HepG2 (cell line): ENCODE measurements around the gene FAF2. TPM values are rescaled to one million over a fixed set of nuclear protein-coding genes. Genes with fewer than 3 reads are reported as not detected.
A peak's percentile ranks its signal among the peaks of the same experiment; 100 is the strongest.

Experiments
- ATAD3A ChIP-seq: sonication (generic); formaldehyde crosslinking; IDR thresholded peaks from 2 replicates; pipeline ENCODE4 v1.4.0; 2020; ENCODE audit warnings: missing genetic modification reagents
- GATAD1 ChIP-seq: IDR thresholded peaks from 2 replicates; pipeline ENCODE4 v1.6.1; 2016; ENCODE audit warnings: missing genetic modification reagents, missing compliant biosample characterization
- GATAD2A ChIP-seq: IDR thresholded peaks from 2 replicates; pipeline ENCODE4 v1.6.1; 2016
- HNF4G ChIP-seq, 2 experiments: sonication (generic) in 1 of 2; formaldehyde crosslinking in 1 of 2; IDR thresholded peaks; 2 replicates each; pipeline versions ENCODE4 v1.4.0 to v1.6.1; 2011 to 2020; ENCODE audit warnings: borderline replicate concordance in 2 of 2, low read depth in 2 of 2, mild to moderate bottlenecking in 2 of 2, low read length in 1 of 2, missing genetic modification reagents in 1 of 2, moderate library complexity in 1 of 2
- HOXA5 ChIP-seq: sonication (generic); formaldehyde crosslinking; IDR thresholded peaks from 2 replicates; pipeline ENCODE4 v1.4.0; 2020; ENCODE audit warnings: missing genetic modification reagents
- NFE2L2 ChIP-seq: fragments of 150-350 bp; IDR thresholded peaks from 2 replicates; pipeline ENCODE4 v1.6.1; 2014; ENCODE audit warnings: low read length
- PAWR ChIP-seq: sonication (generic); formaldehyde crosslinking; IDR thresholded peaks from 2 replicates; pipeline ENCODE4 v1.4.0; 2020; ENCODE audit warnings: missing genetic modification reagents, mild to moderate bottlenecking, borderline replicate concordance
- PITX1 ChIP-seq: sonication (generic); formaldehyde crosslinking; IDR thresholded peaks from 2 replicates; pipeline ENCODE4 v1.5.1; 2020; ENCODE audit warnings: mild to moderate bottlenecking, missing genetic modification reagents
- RXRA ChIP-seq: sonication (generic); formaldehyde crosslinking; IDR thresholded peaks from 2 replicates; pipeline ENCODE4 v1.5.1; 2020; ENCODE audit warnings: missing genetic modification reagents
- SRSF1 ChIP-seq: fragments of 200-400 bp; formaldehyde crosslinking; optimal IDR thresholded peaks from 2 replicates; pipeline ENCODE3; 2017; ENCODE audit warnings: mild to moderate bottlenecking, low read depth, low read length, moderate library complexity
- ZC3H4 ChIP-seq: sonication (generic); formaldehyde crosslinking; IDR thresholded peaks from 2 replicates; pipeline ENCODE4 v1.4.0; 2020; ENCODE audit warnings: missing genetic modification reagents, borderline replicate concordance
- ZFP36L2 ChIP-seq: sonication (generic); formaldehyde crosslinking; IDR thresholded peaks from 2 replicates; pipeline ENCODE4 v1.4.0; 2020; ENCODE audit warnings: missing genetic modification reagents
- ZNF607 ChIP-seq: sonication (generic); formaldehyde crosslinking; IDR thresholded peaks from 2 replicates; pipeline ENCODE4 v1.5.1; 2020; ENCODE audit warnings: missing genetic modification reagents, mild to moderate bottlenecking, borderline replicate concordance
- ZNF709 ChIP-seq: sonication (generic); formaldehyde crosslinking; IDR thresholded peaks from 2 replicates; pipeline ENCODE4 v1.5.0; 2020; ENCODE audit warnings: mild to moderate bottlenecking, missing genetic modification reagents
- ZNF850 ChIP-seq: sonication (generic); formaldehyde crosslinking; conservative IDR thresholded peaks from 2 replicates; pipeline ENCODE4 v1.9.0; 2021; ENCODE audit warnings: mild to moderate bottlenecking, missing genetic modification reagents
- polyA plus RNA-seq, 8 experiments: library from polyadenylated mRNA; depleted of rRNA in 3 of 8; stranded (reverse) in 7 of 8; unstranded in 1 of 8; fragments of >200 nt; fragmentation: Illumina TruSeq in 4 of 8; extraction: Trizol in 4 of 8; gene quantifications; 2 replicates each; pipeline versions ENCODE4 v1.2.1 to v1.2.3, GENCODE V29; 2011 to 2016; ENCODE audit warnings: low read depth in 4 of 8, missing spikeins in 1 of 8, mixed read lengths in 1 of 8; ENCODE audit not compliant: insufficient read depth in 1 of 8
- total RNA-seq, 5 experiments: library from RNA; depleted of rRNA; stranded (reverse); fragments of >200 nt; fragmentation: Illumina TruSeq; extraction: Trizol; gene quantifications; 2 replicates each; pipeline ENCODE4 v1.2.3, GENCODE V29; 2016; ENCODE audit warnings: low read depth in 1 of 5
- TF ChIP-seq, protein P1 (sequence below): sonication (generic); formaldehyde crosslinking; IDR thresholded peaks from 2 replicates; pipeline ENCODE4 v1.8.0; 2022; ENCODE audit warnings: missing genetic modification reagents, mild to moderate bottlenecking, inconsistent platforms, borderline replicate concordance
- TF ChIP-seq, protein P2 (sequence below): sonication (generic); formaldehyde crosslinking; IDR thresholded peaks from 2 replicates; pipeline ENCODE4 v1.4.0; 2020; ENCODE audit warnings: low read depth, mild to moderate bottlenecking, missing genetic modification reagents
- TF ChIP-seq, protein P3 (sequence below): sonication (generic); formaldehyde crosslinking; IDR thresholded peaks from 2 replicates; pipeline ENCODE4 v1.4.0; 2020; ENCODE audit warnings: mild to moderate bottlenecking, low read depth, missing genetic modification reagents
- TF ChIP-seq, protein P4 (sequence below): IDR thresholded peaks from 2 replicates; pipeline ENCODE4 v1.6.1; 2016

Gene FAF2
- total and polyA plus RNA-seq, 2 of the 13 experiments (the other 11 are each of a cell fraction or from before 2014, with no cell fraction given): 27.8 to 34.3 TPM

DNA sequence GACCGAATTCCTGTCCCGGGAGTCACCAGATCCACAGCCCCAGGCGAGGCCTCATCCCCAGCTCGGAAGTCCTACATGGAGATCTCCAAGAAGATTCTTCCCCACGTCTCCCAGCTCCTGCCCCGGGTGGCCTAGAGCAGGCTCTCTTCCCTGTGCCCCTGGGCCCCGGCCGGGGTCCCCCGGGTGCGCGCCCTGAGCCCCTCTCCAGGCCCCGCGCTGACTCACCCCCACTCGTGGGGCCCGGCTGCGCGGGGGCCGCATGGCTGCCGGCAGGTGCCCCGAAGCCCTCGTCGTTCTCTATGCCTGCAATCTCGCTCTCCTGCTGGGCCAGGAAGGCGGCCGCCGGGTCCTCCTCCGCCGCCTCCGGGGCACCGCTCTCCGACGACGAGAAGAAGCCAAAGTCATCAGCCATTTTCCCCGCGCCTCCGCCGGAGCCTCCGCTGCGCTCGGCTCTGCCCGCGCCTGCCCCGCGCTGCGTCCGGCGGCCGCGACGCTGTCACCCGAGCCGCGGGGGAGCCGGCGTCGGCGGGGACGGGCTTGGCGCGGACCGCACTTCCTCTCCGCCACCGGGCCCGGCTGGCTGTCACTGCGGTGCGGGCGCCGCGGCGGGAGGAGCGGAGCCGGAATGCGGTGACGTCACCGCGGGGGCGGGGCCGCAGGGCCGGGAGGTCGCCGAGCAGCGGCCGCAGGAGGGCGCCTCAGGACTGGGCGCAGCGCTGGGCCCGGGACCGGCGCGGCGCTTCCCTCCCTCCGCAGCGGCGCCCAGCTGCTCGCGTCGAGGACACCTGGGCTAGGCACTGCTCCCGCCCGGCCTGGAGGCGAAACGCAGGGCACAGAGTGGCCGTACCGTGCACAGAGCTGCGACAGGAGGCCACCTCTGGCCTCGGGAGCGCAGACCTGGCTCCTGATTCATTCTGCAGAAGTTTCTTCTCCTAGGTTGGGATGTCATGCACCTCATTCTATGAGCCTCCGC is 31.9 kb upstream of the FAF2 start, which contains the start of gene CLTB (continued):
- TF ChIP-seq HNF4G (IDR thresholded peaks at IDR 0.05; ENCODE audit: borderline replicate concordance, low read depth, low read length) (peak; percentile 64; the same call in 1 of the 2 replicates), HNF4G (CRISPR knock-in tag; IDR thresholded peaks at IDR 0.05; ENCODE audit: borderline replicate concordance, low read depth) (no peak), NFE2L2 (no peak), ZFP36L2 (CRISPR knock-in tag) (no peak), ZNF709 (CRISPR knock-in tag) (no peak), ZC3H4 (CRISPR knock-in tag) (0 out of 2 replicates have a peak, but pooled peaks have one; percentile 36), ATAD3A (CRISPR knock-in tag) (no peak), ZNF850 (CRISPR knock-in tag) (peak; percentile 100), GATAD1 (CRISPR knock-in tag) (peak; percentile 79), PITX1 (CRISPR knock-in tag) (no peak), ZNF607 (CRISPR knock-in tag) (no peak), SRSF1 (no peak), GATAD2A (peak; percentile 36; the same call in 1 of the 2 replicates), HOXA5 (CRISPR knock-in tag) (peak; percentile 67; the same call in 1 of the 2 replicates), PAWR (CRISPR knock-in tag) (no peak), RXRA (peak; percentile 44)
- TF ChIP-seq, protein P1, sequence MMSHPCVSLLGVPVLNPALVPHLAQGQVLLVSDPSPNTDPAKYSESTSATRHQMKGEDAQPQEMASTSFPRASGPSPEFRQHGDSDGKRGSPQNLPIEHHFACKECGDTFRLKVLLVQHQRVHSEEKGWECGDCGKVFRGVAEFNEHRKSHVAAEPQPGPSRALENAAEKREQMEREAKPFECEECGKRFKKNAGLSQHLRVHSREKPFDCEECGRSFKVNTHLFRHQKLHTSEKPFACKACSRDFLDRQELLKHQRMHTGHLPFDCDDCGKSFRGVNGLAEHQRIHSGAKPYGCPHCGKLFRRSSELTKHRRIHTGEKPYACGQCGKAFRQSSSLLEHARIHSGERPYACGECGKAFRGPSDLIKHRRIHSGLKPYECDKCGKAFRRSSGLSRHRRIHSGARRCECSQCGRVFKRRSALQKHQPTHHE (CRISPR knock-in tag): no peak
- TF ChIP-seq, protein P2, sequence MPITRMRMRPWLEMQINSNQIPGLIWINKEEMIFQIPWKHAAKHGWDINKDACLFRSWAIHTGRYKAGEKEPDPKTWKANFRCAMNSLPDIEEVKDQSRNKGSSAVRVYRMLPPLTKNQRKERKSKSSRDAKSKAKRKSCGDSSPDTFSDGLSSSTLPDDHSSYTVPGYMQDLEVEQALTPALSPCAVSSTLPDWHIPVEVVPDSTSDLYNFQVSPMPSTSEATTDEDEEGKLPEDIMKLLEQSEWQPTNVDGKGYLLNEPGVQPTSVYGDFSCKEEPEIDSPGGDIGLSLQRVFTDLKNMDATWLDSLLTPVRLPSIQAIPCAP (CRISPR knock-in tag): no peak
- TF ChIP-seq, protein P3, sequence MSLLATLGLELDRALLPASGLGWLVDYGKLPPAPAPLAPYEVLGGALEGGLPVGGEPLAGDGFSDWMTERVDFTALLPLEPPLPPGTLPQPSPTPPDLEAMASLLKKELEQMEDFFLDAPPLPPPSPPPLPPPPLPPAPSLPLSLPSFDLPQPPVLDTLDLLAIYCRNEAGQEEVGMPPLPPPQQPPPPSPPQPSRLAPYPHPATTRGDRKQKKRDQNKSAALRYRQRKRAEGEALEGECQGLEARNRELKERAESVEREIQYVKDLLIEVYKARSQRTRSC (CRISPR knock-in tag): peak; percentile 39; the same call in 1 of the 2 replicates
- TF ChIP-seq, protein P4, sequence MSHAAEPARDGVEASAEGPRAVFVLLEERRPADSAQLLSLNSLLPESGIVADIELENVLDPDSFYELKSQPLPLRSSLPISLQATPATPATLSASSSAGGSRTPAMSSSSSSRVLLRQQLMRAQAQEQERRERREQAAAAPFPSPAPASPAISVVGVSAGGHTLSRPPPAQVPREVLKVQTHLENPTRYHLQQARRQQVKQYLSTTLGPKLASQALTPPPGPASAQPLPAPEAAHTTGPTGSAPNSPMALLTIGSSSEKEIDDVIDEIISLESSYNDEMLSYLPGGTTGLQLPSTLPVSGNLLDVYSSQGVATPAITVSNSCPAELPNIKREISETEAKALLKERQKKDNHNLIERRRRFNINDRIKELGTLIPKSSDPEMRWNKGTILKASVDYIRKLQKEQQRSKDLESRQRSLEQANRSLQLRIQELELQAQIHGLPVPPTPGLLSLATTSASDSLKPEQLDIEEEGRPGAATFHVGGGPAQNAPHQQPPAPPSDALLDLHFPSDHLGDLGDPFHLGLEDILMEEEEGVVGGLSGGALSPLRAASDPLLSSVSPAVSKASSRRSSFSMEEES (CRISPR knock-in tag): peak; percentile 35; the same call in 1 of the 2 replicates
